ENCODE data around the gene FAM83C. TPM values are rescaled to one million over a fixed set of nuclear protein-coding genes. Genes with fewer than 3 reads are reported as not detected.

FAM83C gene
- total and polyA plus RNA-seq, 10 of the 15 experiments (the other 5 are each of a cell fraction or from before 2014, with no cell fraction given): not detected

DNA sequence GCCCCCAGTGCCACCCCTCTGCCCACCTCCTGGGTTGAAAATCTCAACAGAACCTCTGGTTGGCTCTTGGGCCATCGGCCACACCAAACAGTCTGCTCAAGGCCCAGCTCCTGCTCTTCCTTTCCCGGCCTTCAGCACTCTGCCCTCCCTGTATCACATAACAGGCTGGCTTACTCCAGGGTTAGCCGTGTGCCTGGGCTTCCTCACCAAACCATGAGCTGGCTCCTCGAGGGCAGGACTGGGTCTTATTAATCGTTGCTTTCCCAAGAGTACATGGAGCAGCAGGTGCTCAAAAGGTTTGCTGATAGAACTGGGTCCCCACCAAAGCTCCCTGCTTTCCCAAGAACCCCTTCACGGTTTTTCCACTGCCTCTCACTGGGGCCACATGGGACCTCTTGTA is 12.7 kb upstream of the FAM83C start:
- intact Hi-C loops (cut with micrococcal nuclease; ENCODE audit: unreplicated experiment): loop anchor here (1.0 kb wide), 2 partner anchors 24 to 142 kb away; no protein-coding TSS in a partner anchor
- 94% methylated on average over 6 of the region's 6 CpGs for WGBS (ENCODE audit: insufficient coverage, insufficient replicate concordance, low lambda C conversion rate, missing lambda C conversion rate)
- DNase-seq (ENCODE audit: low read depth, low spot score): no peak
- CTCF ChIA-PET: interaction anchor here (1.0 to 7.3 kb wide), 16 partner anchors 9 to 185 kb away, joined by 3 to 81 read pairs (median 5); no protein-coding TSS in a partner anchor
- RAD21 ChIA-PET (ENCODE audit: unreplicated experiment): interaction anchor here (1.2 to 2.2 kb wide), 3 partner anchors 25 to 160 kb away, joined by 5 to 8 read pairs (median 6); no protein-coding TSS in a partner anchor
- H3K4me3 ChIP-seq: no peak overlapping the region
- BruUV-seq (replicated peaks): no TSS peak
- SMC1A ChIA-PET (ENCODE audit: uncharacterized antibody, unreplicated experiment): interaction anchor here (1.3 to 2.7 kb wide), 2 partner anchors 24 to 143 kb away, joined by 7 to 9 read pairs; no protein-coding TSS in a partner anchor
- ATAC-seq: no peak
- H3K27ac ChIP-seq (ENCODE audit: control insufficient read depth, insufficient read depth): no peak overlapping the region
- POLR2A ChIA-PET: no interaction called here
- in situ Hi-C loops (cut with MboI): loop anchor here (5.0 kb wide), 1 partner anchor 142 kb away; no protein-coding TSS in a partner anchor
- H3K36me3 ChIP-seq (ENCODE audit: control insufficient read depth in 2 of 2, insufficient read depth in 2 of 2, low read length in 1 of 2): peaks cover 3 to 5% of the 10 kb centered on the region in 2 experiments; a peak in 2 of 4 replicates
- no peaks in the 10 kb centered on the region for H3K79me2 ChIP-seq (ENCODE audit: control insufficient read depth, insufficient read depth, low read length)
- no peaks in the 10 kb centered on the region for H3K9me3 ChIP-seq (replicated peaks; ENCODE audit: control insufficient read depth, insufficient read depth, low read length)
- no peak overlapping the region for H3K9ac ChIP-seq (ENCODE audit: control insufficient read depth, insufficient read depth, low read length)
- no peak overlapping the region for H2AFZ ChIP-seq (ENCODE audit: control insufficient read depth, low read depth, low read length)
- no peak for TF ChIP-seq POLR2AphosphoS2 (IDR thresholded peaks at IDR 0.05; ENCODE audit: low read depth, low read length)
- TF ChIP-seq, protein P1, sequence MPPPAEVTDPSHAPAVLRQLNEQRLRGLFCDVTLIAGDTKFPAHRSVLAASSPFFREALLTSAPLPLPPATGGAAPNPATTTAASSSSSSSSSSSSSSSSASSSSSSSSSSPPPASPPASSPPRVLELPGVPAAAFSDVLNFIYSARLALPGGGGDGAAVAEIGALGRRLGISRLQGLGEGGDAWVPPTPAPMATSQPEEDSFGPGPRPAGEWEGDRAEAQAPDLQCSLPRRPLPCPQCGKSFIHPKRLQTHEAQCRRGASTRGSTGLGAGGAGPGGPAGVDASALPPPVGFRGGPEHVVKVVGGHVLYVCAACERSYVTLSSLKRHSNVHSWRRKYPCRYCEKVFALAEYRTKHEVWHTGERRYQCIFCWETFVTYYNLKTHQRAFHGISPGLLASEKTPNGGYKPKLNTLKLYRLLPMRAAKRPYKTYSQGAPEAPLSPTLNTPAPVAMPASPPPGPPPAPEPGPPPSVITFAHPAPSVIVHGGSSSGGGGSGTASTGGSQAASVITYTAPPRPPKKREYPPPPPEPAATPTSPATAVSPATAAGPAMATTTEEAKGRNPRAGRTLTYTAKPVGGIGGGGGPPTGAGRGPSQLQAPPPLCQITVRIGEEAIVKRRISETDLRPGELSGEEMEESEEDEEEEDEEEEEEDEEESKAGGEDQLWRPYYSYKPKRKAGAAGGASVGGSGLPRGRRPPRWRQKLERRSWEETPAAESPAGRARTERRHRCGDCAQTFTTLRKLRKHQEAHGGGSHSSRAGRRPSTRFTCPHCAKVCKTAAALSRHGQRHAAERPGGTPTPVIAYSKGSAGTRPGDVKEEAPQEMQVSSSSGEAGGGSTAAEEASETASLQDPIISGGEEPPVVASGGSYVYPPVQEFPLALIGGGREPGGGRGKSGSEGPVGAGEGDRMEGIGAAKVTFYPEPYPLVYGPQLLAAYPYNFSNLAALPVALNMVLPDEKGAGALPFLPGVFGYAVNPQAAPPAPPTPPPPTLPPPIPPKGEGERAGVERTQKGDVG (CRISPR knock-in tag; IDR thresholded peaks at IDR 0.05): no peak
- TF ChIP-seq RUNX3 (IDR thresholded peaks at IDR 0.05; ENCODE audit: low read length): no peak
- no peak for TF ChIP-seq YBX1 (IDR thresholded peaks at IDR 0.05)
- TF ChIP-seq SIN3A (IDR thresholded peaks at IDR 0.05; ENCODE audit: low read depth, low read length): no peak
- TF ChIP-seq MYB (IDR thresholded peaks at IDR 0.05; ENCODE audit: borderline replicate concordance, low read depth, low read length): no peak
- no peak for TF ChIP-seq MXI1 (IDR thresholded peaks at IDR 0.05; ENCODE audit: low read depth, low read length)
- TF ChIP-seq NFYA (IDR thresholded peaks at IDR 0.05; ENCODE audit: borderline replicate concordance, low read depth, low read length): no peak
- no peak for TF ChIP-seq EGR1 (IDR thresholded peaks at IDR 0.05; ENCODE audit: borderline replicate concordance in 1 of 2, low read depth in 2 of 2, low read length in 2 of 2)
- no peak for TF ChIP-seq HDGF (IDR thresholded peaks at IDR 0.05)
- no peak for TF ChIP-seq SIX5 (IDR thresholded peaks at IDR 0.05; ENCODE audit: low read depth, low read length, severe bottlenecking)
- no peak for TF ChIP-seq GABPA (IDR thresholded peaks at IDR 0.05; ENCODE audit: low read depth)
- H3K4me2 ChIP-seq (ENCODE audit: control insufficient read depth, insufficient read depth): no peak overlapping the region
- H4K20me1 ChIP-seq (ENCODE audit: control insufficient read depth, insufficient read depth): no peaks in the 10 kb centered on the region
- no peak for FAIRE-seq
- no peaks in the 10 kb centered on the region for H3K27me3 ChIP-seq (replicated peaks in 1 of 2; ENCODE audit: control insufficient read depth in 2 of 2, insufficient read depth in 2 of 2, low read length in 1 of 2)
- H3K4me1 ChIP-seq (ENCODE audit: control insufficient read depth, insufficient read depth, low read length): peaks cover 3% of the 10 kb centered on the region
